Psoas muscle (tissue), 8 donors: ENCODE results near the gene ASB2. TPM values are rescaled to one million over a fixed set of nuclear protein-coding genes. Genes with fewer than 3 reads are reported as not detected.

Experiments used
- ATAC-seq, 4 donors: fragments of 200-7000 bp; cut with Tn5 transposase; one replicate each; pipeline ENCODE4 v1.9.1; 2020; ENCODE audit warnings: moderate library complexity in 3 of 4, mild to moderate bottlenecking in 2 of 4
- DNase-seq, 2 donors: peaks; one replicate each; pipeline ENCODE4 v3.0.0-alpha.2; 2020
- H3K27ac ChIP-seq: fragments of 200-600 bp; one replicate; pipeline ENCODE4 v1.8.0; 2022
- H3K27me3 ChIP-seq, 3 donors: fragments of 200-600 bp in 1 of 3; one replicate each; pipeline versions ENCODE4 v1.6.1 to v1.8.0; 2013 to 2022; ENCODE audit warnings: low read length in 2 of 3, mild to moderate bottlenecking in 2 of 3, moderate library complexity in 1 of 3; ENCODE audit not compliant: insufficient read depth in 3 of 3
- H3K36me3 ChIP-seq, 2 donors: fragments of 200-600 bp in 1 of 2; one replicate each; pipeline versions ENCODE4 v1.6.1 to v1.8.0; 2013 to 2022; ENCODE audit warnings: low read depth in 1 of 2, mild to moderate bottlenecking in 1 of 2, moderate library complexity in 1 of 2; ENCODE audit not compliant: insufficient read depth in 1 of 2
- H3K4me1 ChIP-seq: fragments of 200-600 bp; one replicate; pipeline ENCODE4 v1.8.0; 2022
- H3K4me3 ChIP-seq: fragments of 200-600 bp; one replicate; pipeline ENCODE4 v1.8.0; 2022; ENCODE audit warnings: mild to moderate bottlenecking
- H3K9me3 ChIP-seq: fragments of 200-600 bp; one replicate; pipeline ENCODE4 v1.8.0; 2022
- WGBS, 3 donors: extraction: QIAGEN DNeasy Blood & Tissue Kit; methylation state at CpG; one replicate each; pipeline versions ENCODE4 v1.1.6 to v1.1.7; 2013; 5-methylcytosine and 5-hydroxymethylcytosine counted together
- intact Hi-C, 2 donors: fragments of 100-400 bp; cut with DNase I; formaldehyde crosslinking; loops; one replicate each; pipeline versions ENCODE4 v1.11.0 to v1.14.2; 2022
- polyA plus RNA-seq, 3 donors: library from polyadenylated mRNA; stranded (reverse); fragments of 200-250 nt; gene quantifications; one replicate each; pipeline ENCODE4 v1.2.3, GENCODE V29; 2013
- total RNA-seq, 4 donors: library from RNA; stranded (reverse); fragmentation: NEBNext Ultra II Directional in 2 of 4; extraction: Animal tissue kit (Norgen Biotek cat#: 25700) in 2 of 4; gene quantifications; one replicate each; pipeline versions ENCODE4 v1.2.1 to v1.2.4, GENCODE V29; 2021 to 2023
- TF ChIP-seq, protein P1 (sequence below): fragments of 200-600 bp; IDR thresholded peaks from one replicate; pipeline ENCODE4 v1.8.0; 2022; ENCODE audit warnings: antibody characterized with exemption
- donor health status: healthy with polysubstance abuse.
- donor health status: DM: no; HTN: no; CAD: no; lungs with moderate emphysema.
- donor health status: Bipolar disorder and iron deficiency.
- donor health status: healthy.
- donor health status: DM: yes; HTN: yes; CAD: no.
- donor health status: DM: no; HTN: no; CAD: no.
- donor health status: DM: no; HTN: no; CAD: no.
- donor health status: DM: yes; HTN: yes; CAD: no.

ASB2 gene
- total and polyA plus RNA-seq, 7 donors, result 41.2 to 460 (median 230) TPM

GRCh38 chr14:93981316-93982229 lies 5.2 kb upstream of the ASB2 start:
- no peaks in the 10 kb centered on the region for H3K27me3 ChIP-seq
- DNase-seq, result peak in 1 of 2 donors; percentile 62
- peak; percentile 5 to 50 (median 46) for ATAC-seq
- H3K36me3 ChIP-seq, result no peaks in the 10 kb centered on the region
- H3K27ac ChIP-seq, result peak overlapping the region; percentile 98
- peaks cover 58% of the 10 kb centered on the region for H3K4me1 ChIP-seq
- 43 to 66% (median 44%) methylated on average over 9 of the region's 9 CpGs for WGBS, 3 donors
- no peaks in the 10 kb centered on the region for H3K9me3 ChIP-seq
- intact Hi-C loops, result no loop called here
- TF ChIP-seq, protein P1, sequence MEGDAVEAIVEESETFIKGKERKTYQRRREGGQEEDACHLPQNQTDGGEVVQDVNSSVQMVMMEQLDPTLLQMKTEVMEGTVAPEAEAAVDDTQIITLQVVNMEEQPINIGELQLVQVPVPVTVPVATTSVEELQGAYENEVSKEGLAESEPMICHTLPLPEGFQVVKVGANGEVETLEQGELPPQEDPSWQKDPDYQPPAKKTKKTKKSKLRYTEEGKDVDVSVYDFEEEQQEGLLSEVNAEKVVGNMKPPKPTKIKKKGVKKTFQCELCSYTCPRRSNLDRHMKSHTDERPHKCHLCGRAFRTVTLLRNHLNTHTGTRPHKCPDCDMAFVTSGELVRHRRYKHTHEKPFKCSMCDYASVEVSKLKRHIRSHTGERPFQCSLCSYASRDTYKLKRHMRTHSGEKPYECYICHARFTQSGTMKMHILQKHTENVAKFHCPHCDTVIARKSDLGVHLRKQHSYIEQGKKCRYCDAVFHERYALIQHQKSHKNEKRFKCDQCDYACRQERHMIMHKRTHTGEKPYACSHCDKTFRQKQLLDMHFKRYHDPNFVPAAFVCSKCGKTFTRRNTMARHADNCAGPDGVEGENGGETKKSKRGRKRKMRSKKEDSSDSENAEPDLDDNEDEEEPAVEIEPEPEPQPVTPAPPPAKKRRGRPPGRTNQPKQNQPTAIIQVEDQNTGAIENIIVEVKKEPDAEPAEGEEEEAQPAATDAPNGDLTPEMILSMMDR, result no peak
- H3K4me3 ChIP-seq, result peak overlapping the region; percentile 47

GRCh38 chr14:93980456-93981201 lies 4.3 kb upstream of the ASB2 start:
- ATAC-seq, result peak; percentile 53 to 66 (median 59)
- DNase-seq, result peak; percentile 88 to 96
- H3K4me3 ChIP-seq, result peak overlapping the region; percentile 47
- TF ChIP-seq, protein P1, result no peak
- no peaks in the 10 kb centered on the region for H3K36me3 ChIP-seq
- intact Hi-C loops, result no loop called here
- no peaks in the 10 kb centered on the region for H3K27me3 ChIP-seq
- no peaks in the 10 kb centered on the region for H3K9me3 ChIP-seq
- WGBS, 3 donors, result 19 to 22% (median 21%) methylated on average over 11 of the region's 11 CpGs
- H3K4me1 ChIP-seq, result peaks cover 58% of the 10 kb centered on the region
- peak overlapping the region; percentile 98 for H3K27ac ChIP-seq

DNA sequence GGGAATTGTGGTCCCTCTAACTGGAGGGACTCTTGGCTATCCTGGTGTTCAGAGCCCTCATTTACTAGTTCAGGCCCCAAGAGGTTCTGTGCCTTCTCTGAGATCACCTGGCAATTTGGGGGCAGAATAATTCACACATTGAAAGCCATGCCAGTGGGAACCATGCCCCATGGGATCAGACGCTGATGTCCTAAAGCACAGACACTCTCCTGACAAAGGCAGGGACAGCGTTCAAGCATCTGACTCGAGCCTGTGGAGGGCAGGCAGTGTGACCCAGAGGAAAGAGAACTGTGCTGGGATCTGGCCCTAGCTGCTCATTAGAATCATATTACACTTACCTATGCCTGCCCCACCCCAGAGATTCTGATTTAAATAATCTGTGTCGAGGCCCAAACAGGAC lies 2.4 kb upstream of the ASB2 start:
- Histone ChIP-seq H3K27me3 (no peaks in the 10 kb centered on the region), H3K36me3 (no peaks in the 10 kb centered on the region), H3K9me3 (no peaks in the 10 kb centered on the region), H3K4me1 (peaks cover 49% of the 10 kb centered on the region), H3K4me3 (peak overlapping the region; percentile 83), H3K27ac (peak overlapping the region; percentile 98)
- ATAC-seq (no peak), DNase-seq (peak in 1 of 2 donors; percentile 51)
- intact Hi-C loops, result no loop called here
- TF ChIP-seq, protein P1, result no peak
- WGBS, 3 donors, result 28 to 41% (median 35%) methylated on average over 4 of the region's 4 CpGs

DNA sequence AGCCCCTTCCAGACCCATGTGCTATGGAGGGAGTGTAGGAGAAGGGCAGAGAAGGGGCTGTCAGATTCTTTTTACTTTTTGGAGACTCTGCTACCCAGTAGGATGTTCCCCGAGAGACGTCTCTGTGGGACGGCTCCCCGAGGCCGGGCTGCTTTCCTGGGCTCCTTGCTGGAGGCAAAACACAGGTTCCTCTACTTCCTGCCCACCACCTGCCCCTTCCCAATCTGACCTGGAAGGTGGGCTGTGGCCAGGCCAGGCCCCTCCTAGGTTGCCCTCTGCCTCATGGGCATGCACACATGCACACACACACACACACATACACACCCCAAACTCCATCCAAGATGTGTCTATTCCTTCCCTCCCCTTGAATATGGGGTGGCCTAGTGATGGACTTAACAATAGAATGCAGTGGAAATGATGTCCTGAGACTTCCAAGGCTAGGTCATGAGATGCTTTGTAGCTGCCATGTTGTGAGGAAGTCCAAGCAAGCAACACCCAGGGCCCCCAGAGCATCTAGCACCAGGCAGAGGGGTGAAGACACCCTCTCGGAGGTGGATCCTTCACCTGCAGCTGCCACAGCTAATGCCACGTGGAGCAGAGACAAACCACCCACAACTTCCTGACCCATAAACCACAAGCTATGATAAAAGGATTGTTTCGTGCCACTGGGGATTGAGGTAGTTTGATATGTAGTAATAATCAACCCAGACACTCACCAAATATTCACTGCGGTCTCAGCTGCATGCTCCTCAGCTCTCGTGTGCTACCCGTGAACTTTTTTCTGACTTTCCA lies 1.6 kb upstream of the ASB2 start:
- H3K9me3 ChIP-seq, result no peaks in the 10 kb centered on the region
- peak overlapping the region; percentile 83 for H3K4me3 ChIP-seq
- peaks cover 0 to 4% of the 10 kb centered on the region in 2 donors for H3K36me3 ChIP-seq
- ATAC-seq, result no peak
- DNase-seq, result peak in 1 of 2 donors; percentile 29
- H3K4me1 ChIP-seq, result peaks cover 41% of the 10 kb centered on the region
- TF ChIP-seq, protein P1, result no peak
- 79 to 94% (median 81%) methylated on average over 10 to 11 of the region's 11 CpGs for WGBS, 3 donors
- peak overlapping the region; percentile 98 for H3K27ac ChIP-seq
- H3K27me3 ChIP-seq, result no peaks in the 10 kb centered on the region
- intact Hi-C loops, result no loop called here
